ENCODE measurements around the gene UBE3B. TPM values are rescaled to one million over a fixed set of nuclear protein-coding genes. Genes with fewer than 3 reads are reported as not detected.

The UBE3B gene
- total RNA-seq, 4 donors from 2014 or later: 53.2 to 94.1 (median 61.6) TPM

GRCh38 chr12:109529691-109530640 lies 52.5 kb downstream of the UBE3B start:
- Histone ChIP-seq H3K4me3 (no peak overlapping the region), H3K36me3 (peaks cover 91% of the 10 kb centered on the region), H3K4me1 (no peaks in the 10 kb centered on the region), H3K9me3 (no peaks in the 10 kb centered on the region), H3K27me3 (no peaks in the 10 kb centered on the region), H3K27ac (no peak overlapping the region)
- DNase-seq (ENCODE audit: low spot score in 2 of 2): no peak
- TF ChIP-seq EP300 (IDR thresholded peaks at IDR 0.05) (no peak), CTCF (IDR thresholded peaks at IDR 0.05) (no peak), POLR2A (IDR thresholded peaks at IDR 0.05) (no peak), POLR2AphosphoS5 (IDR thresholded peaks at IDR 0.05) (no peak)
- 85% methylated on average over 19 of the region's 19 CpGs for WGBS

- TF ChIP-seq POLR2AphosphoS5 (IDR thresholded peaks at IDR 0.05) (no peak), EP300 (IDR thresholded peaks at IDR 0.05) (no peak), POLR2A (IDR thresholded peaks at IDR 0.05) (no peak), CTCF (IDR thresholded peaks at IDR 0.05) (no peak)
- H3K27me3 ChIP-seq: no peaks in the 10 kb centered on the region
- no peak overlapping the region for H3K4me3 ChIP-seq
- H3K36me3 ChIP-seq: peaks cover 92% of the 10 kb centered on the region
- no peak overlapping the region for H3K27ac ChIP-seq
- WGBS: 65% methylated on average over 2 of the region's 2 CpGs
- DNase-seq (ENCODE audit: low spot score in 2 of 2): no peak
- H3K4me1 ChIP-seq: no peaks in the 10 kb centered on the region
- no peaks in the 10 kb centered on the region for H3K9me3 ChIP-seq
Observed at GRCh38 chr12:109531411-109531810, 54.0 kb downstream of the UBE3B start.

GRCh38 chr12:109532721-109533486 lies 55.5 kb downstream of the UBE3B start:
- Histone ChIP-seq H3K36me3 (peaks cover 81% of the 10 kb centered on the region), H3K4me3 (no peak overlapping the region), H3K27me3 (no peaks in the 10 kb centered on the region), H3K27ac (no peak overlapping the region), H3K9me3 (no peaks in the 10 kb centered on the region), H3K4me1 (no peaks in the 10 kb centered on the region)
- 84% methylated on average over 23 of the region's 24 CpGs for WGBS
- DNase-seq (ENCODE audit: low spot score in 2 of 2): no peak
- TF ChIP-seq POLR2AphosphoS5 (IDR thresholded peaks at IDR 0.05): no peak
- no peak for TF ChIP-seq EP300 (IDR thresholded peaks at IDR 0.05)
- no peak for TF ChIP-seq CTCF (IDR thresholded peaks at IDR 0.05)
- TF ChIP-seq POLR2A (IDR thresholded peaks at IDR 0.05): no peak

GRCh38 chr12:109533487-109533740 lies 56.0 kb downstream of the UBE3B start:
- no peak for DNase-seq (ENCODE audit: low spot score in 2 of 2)
- no peaks in the 10 kb centered on the region for H3K27me3 ChIP-seq
- H3K27ac ChIP-seq: no peak overlapping the region
- no peak for TF ChIP-seq POLR2AphosphoS5 (IDR thresholded peaks at IDR 0.05)
- no peak for TF ChIP-seq EP300 (IDR thresholded peaks at IDR 0.05)
- TF ChIP-seq CTCF (IDR thresholded peaks at IDR 0.05): no peak
- no peak for TF ChIP-seq POLR2A (IDR thresholded peaks at IDR 0.05)
- WGBS: 87% methylated on average over 7 of the region's 8 CpGs
- no peaks in the 10 kb centered on the region for H3K4me1 ChIP-seq
- H3K36me3 ChIP-seq: peaks cover 76% of the 10 kb centered on the region
- no peaks in the 10 kb centered on the region for H3K9me3 ChIP-seq
- H3K4me3 ChIP-seq: no peak overlapping the region

GRCh38 chr12:109534456-109534855 lies 57.0 kb downstream of the UBE3B start:
- Histone ChIP-seq H3K4me3 (no peak overlapping the region), H3K36me3 (peaks cover 69% of the 10 kb centered on the region), H3K27me3 (no peaks in the 10 kb centered on the region), H3K27ac (no peak overlapping the region), H3K9me3 (no peaks in the 10 kb centered on the region), H3K4me1 (no peaks in the 10 kb centered on the region)
- TF ChIP-seq CTCF (IDR thresholded peaks at IDR 0.05) (no peak), POLR2A (IDR thresholded peaks at IDR 0.05) (no peak), POLR2AphosphoS5 (IDR thresholded peaks at IDR 0.05) (no peak), EP300 (IDR thresholded peaks at IDR 0.05) (no peak)
- 93% methylated on average over 8 of the region's 15 CpGs for WGBS
- DNase-seq (ENCODE audit: low spot score in 2 of 2): no peak
